T-cell (primary cell): ENCODE results near the gene RAB3IL1. TPM values are rescaled to one million over a fixed set of nuclear protein-coding genes. Genes with fewer than 3 reads are reported as not detected.

Experiments used
- ATAC-seq, 4 experiments: fragments of 200-7000 bp in 3 of 4; fragments of 150-1000 bp in 1 of 4; cut with Tn5 transposase; replicated peaks in 1 of 4; 1 replicate in 3 of 4; 2 replicates in 1 of 4; pipeline ENCODE4 v1.10.0; 2021; ENCODE audit warnings: moderate library complexity in 3 of 4, mild to moderate bottlenecking in 2 of 4, moderate number of reproducible peaks in 1 of 4
- CTCF ChIA-PET, 2 donors: fragments of 300-600 bp; sonication (Branson Sonifier 250); formaldehyde crosslinking; loops; one replicate each; lab custom pipeline; 2022; ENCODE audit warnings: antibody characterized with exemption in 2 of 2; lab: Charles Lee
- POLR2A ChIA-PET, 2 donors: fragments of 300-600 bp; sonication (Branson Sonifier 250); formaldehyde crosslinking; loops; one replicate each; lab custom pipeline; 2022; ENCODE audit warnings: antibody characterized with exemption in 2 of 2; lab: Charles Lee
- DNase-seq, 35 experiments: peaks; one replicate each; pipeline versions ENCODE4 v3.0.0 to v3.0.0-alpha.2; 2013 to 2023
- H3K27ac ChIP-seq: one replicate; pipeline ENCODE4 v1.5.1; 2013; ENCODE audit warnings: low read length
- H3K27me3 ChIP-seq, 2 experiments: replicated peaks in 1 of 2; 1 replicate in 1 of 2; 2 replicates in 1 of 2; pipeline versions ENCODE4 v1.6.1 to v1.7.0; 2013; ENCODE audit warnings: low read length in 1 of 2, mixed read lengths in 1 of 2; ENCODE audit not compliant: control insufficient read depth in 2 of 2, insufficient read depth in 2 of 2; ENCODE audit errors: extremely low read depth in 1 of 2
- H3K36me3 ChIP-seq, 2 donors: 1 replicate in 1 of 2; 2 replicates in 1 of 2; pipeline versions ENCODE4 v1.6.1 to v1.7.0; 2013; ENCODE audit warnings: low read length in 1 of 2; ENCODE audit not compliant: control insufficient read depth in 2 of 2, insufficient read depth in 1 of 2; ENCODE audit errors: extremely low read depth in 1 of 2
- H3K4me1 ChIP-seq, 2 experiments: 1 replicate in 1 of 2; 2 replicates in 1 of 2; pipeline versions ENCODE4 v1.6.1 to v1.7.0; 2013; ENCODE audit warnings: low read length in 2 of 2, mixed read lengths in 1 of 2; ENCODE audit not compliant: insufficient read depth in 2 of 2, control insufficient read depth in 1 of 2; ENCODE audit errors: extremely low read depth in 1 of 2
- H3K4me3 ChIP-seq, 2 donors: 1 replicate in 1 of 2; 2 replicates in 1 of 2; pipeline versions ENCODE4 v1.5.1 to v1.7.0; 2013; ENCODE audit warnings: mild to moderate bottlenecking in 2 of 2, low read length in 1 of 2, moderate library complexity in 1 of 2; ENCODE audit not compliant: control insufficient read depth in 1 of 2; ENCODE audit errors: extremely low read depth in 1 of 2
- H3K9me3 ChIP-seq: 2 replicates; pipeline ENCODE4 v1.7.0; 2013
- H3K27ac Mint-ChIP-seq, 2 donors: one replicate each; pipeline ENCODE4 v1.8.0; 2020 to 2021; ENCODE audit warnings: mild to moderate bottlenecking in 2 of 2, mixed read lengths in 2 of 2
- H3K27me3 Mint-ChIP-seq, 2 donors: one replicate each; pipeline ENCODE4 v1.8.0; 2021 to 2022; ENCODE audit warnings: mixed read lengths in 2 of 2
- H3K36me3 Mint-ChIP-seq: one replicate; pipeline ENCODE4 v1.8.0; 2021; ENCODE audit warnings: mixed read lengths
- H3K4me1 Mint-ChIP-seq, 3 donors: one replicate each; pipeline ENCODE4 v1.8.0; 2020 to 2022; ENCODE audit warnings: mixed read lengths in 3 of 3, mild to moderate bottlenecking in 1 of 3
- H3K4me3 Mint-ChIP-seq, 3 donors: one replicate each; pipeline ENCODE4 v1.8.0; 2020 to 2022; ENCODE audit warnings: mild to moderate bottlenecking in 3 of 3, mixed read lengths in 3 of 3, moderate library complexity in 3 of 3
- H3K9me3 Mint-ChIP-seq, 3 donors: one replicate each; pipeline ENCODE4 v1.8.0; 2020 to 2022; ENCODE audit warnings: mixed read lengths in 3 of 3
- WGBS: methylation state at CpG from one replicate; pipeline ENCODE4 v1.1.5; 2013; ENCODE audit warnings: missing lambda C conversion rate; ENCODE audit not compliant: insufficient coverage; 5-methylcytosine and 5-hydroxymethylcytosine counted together
- total RNA-seq, 35 experiments: library from RNA in 6 of 35; stranded (reverse) in 6 of 35; fragments of 120-200 nt in 1 of 35; gene quantifications; one replicate each; pipeline versions ENCODE4 v1.2.1 to v1.2.4 and lab custom pipeline; 2013 to 2026

The RAB3IL1 gene
- total RNA-seq, 5 donors from 2014 or later (not counting 1 experiment from before 2014, with no cell fraction given) = 0.12 to 0.28 TPM; not detected in 3

DNA sequence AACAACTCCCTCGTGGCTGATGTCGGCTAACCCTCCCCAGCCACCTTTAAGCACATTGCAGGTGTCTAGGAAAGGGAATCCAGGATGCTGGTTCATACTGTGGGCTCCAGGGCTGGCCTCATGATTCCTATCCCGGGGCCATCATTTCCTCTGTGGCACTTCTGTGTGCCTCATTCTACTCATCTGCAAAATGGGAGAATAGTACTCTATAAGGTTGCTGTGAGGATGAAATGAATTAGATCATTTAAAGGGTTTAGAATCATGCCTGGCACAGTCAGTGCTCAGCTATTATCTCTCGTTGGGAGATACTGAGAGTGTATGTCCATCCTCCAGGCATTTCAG is 21.7 kb downstream of the RAB3IL1 start:
- Histone ChIP-seq H3K4me3 (no peak overlapping the region), H3K9me3 (no peaks in the 10 kb centered on the region), H3K27ac (no peak overlapping the region), H3K4me1 (peaks cover 3 to 21% of the 10 kb centered on the region in 2 experiments), H3K36me3 (no peaks in the 10 kb centered on the region), H3K27me3 (peaks cover 0 to 2% of the 10 kb centered on the region in 2 experiments)
- no peak for DNase-seq
- Mint-ChIP-seq H3K27ac (no peak overlapping the region), H3K9me3 (no peaks in the 10 kb centered on the region), H3K4me1 (peaks cover 8 to 15% (median 12%) of the 10 kb centered on the region in 3 donors), H3K36me3 (no peaks in the 10 kb centered on the region), H3K4me3 (no peak overlapping the region), H3K27me3 (peaks cover 0 to 3% of the 10 kb centered on the region in 2 donors)
- no peak for ATAC-seq
- 65% methylated on average over 2 of the region's 4 CpGs for WGBS
- CTCF ChIA-PET = interaction anchor here (0.5 to 1.6 kb wide), 3 partner anchors 164 to 213 kb away, joined by 3 to 7 read pairs (median 3); no protein-coding TSS in a partner anchor
- POLR2A ChIA-PET = interaction anchor here (0.6 to 1.0 kb wide), 2 partner anchors 9 to 186 kb away, joined by 3 to 6 read pairs; no protein-coding TSS in a partner anchor

DNA sequence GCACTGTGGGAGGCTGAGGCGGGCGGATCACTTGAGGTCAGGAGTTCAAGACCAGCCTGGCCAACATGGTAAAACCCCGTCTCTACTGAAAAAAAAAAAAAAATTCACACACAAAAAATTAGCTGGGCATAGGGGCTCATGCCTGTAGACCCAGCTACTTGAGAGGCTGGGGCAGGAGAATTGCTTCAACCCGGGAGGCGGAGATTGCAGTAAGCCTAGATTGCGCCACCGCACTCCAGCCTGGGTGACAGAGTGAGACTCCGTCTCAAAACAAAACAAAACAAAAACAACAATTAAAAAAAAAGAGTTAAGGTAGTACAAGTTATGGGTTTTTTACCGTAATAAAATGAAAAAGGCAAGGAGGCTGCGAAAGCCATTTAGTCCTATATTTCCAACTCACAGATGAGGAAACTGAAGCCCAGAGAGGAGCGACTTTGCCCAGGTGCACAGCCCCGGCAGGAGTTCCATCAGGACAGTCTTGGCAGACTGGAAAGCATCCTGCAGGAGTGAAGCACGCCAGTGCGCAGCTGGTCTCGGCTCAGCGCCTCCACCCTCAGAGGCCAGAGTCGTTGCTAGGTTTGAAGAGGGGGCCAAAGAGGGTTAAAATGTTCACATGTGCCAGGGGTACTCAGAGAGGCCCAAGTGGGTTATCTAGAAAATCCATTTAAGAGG is 22.2 kb downstream of the RAB3IL1 start:
- Histone ChIP-seq H3K27me3 (no peaks in the 10 kb centered on the region), H3K9me3 (no peaks in the 10 kb centered on the region), H3K4me1 (peaks cover 8 to 26% of the 10 kb centered on the region in 2 experiments), H3K27ac (no peak overlapping the region), H3K36me3 (no peaks in the 10 kb centered on the region), H3K4me3 (no peak overlapping the region)
- ChIA-PET CTCF (interaction anchor here (0.5 to 1.6 kb wide), 3 partner anchors 165 to 221 kb away, joined by 3 to 7 read pairs (median 4); no protein-coding TSS in a partner anchor), POLR2A (interaction anchor here in 1 of 2 donors (1.0 kb wide), 1 partner anchor 187 kb away, joined by 3 read pairs; no protein-coding TSS in a partner anchor)
- ATAC-seq = no peak
- Mint-ChIP-seq H3K4me1 (peaks cover 8 to 15% (median 13%) of the 10 kb centered on the region in 3 donors), H3K27ac (no peak overlapping the region), H3K36me3 (no peaks in the 10 kb centered on the region), H3K9me3 (no peaks in the 10 kb centered on the region), H3K4me3 (no peak overlapping the region), H3K27me3 (peaks cover 0 to 3% of the 10 kb centered on the region in 2 donors)
- no peak for DNase-seq
- WGBS = 91% methylated on average over 6 of the region's 17 CpGs

DNA sequence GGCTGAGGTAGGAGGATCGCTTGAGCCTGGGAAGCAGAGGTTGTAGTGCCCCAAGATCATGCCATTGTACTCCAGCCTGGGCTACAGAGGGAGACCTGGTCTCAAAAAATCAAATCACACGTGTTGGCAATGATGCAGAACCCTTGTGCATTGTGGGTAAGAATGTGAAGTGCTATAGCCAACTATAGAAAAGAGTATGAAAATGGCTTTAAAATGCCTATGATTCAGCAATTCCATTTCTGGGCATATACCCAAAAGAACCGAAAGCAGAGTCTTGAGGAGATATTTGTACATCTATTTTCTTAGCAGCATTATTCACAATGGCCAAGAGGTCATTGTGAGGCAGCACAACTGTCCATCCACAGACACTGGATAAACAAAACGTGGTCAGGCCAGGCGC is 23.4 kb downstream of the RAB3IL1 start:
- Mint-ChIP-seq H3K4me1 (peaks cover 5 to 12% (median 8%) of the 10 kb centered on the region in 3 donors), H3K36me3 (no peaks in the 10 kb centered on the region), H3K9me3 (no peaks in the 10 kb centered on the region), H3K27me3 (no peaks in the 10 kb centered on the region), H3K27ac (no peak overlapping the region), H3K4me3 (no peak overlapping the region)
- 100% methylated on average over 1 of the region's 5 CpGs for whole genome bisulfite sequencing
- H3K4me1 ChIP-seq = peaks cover 10 to 23% of the 10 kb centered on the region in 2 experiments
- H3K27ac ChIP-seq = no peak overlapping the region
- ChIA-PET CTCF (interaction anchor here in 1 of 2 donors (0.6 kb wide), 1 partner anchor 96 kb away, joined by 3 read pairs; no protein-coding TSS in a partner anchor), POLR2A (no interaction called here)
- no peak overlapping the region for H3K4me3 ChIP-seq
- peaks cover 0 to 3% of the 10 kb centered on the region in 2 experiments for H3K27me3 ChIP-seq
- no peaks in the 10 kb centered on the region for H3K9me3 ChIP-seq
- no peak for ATAC-seq
- H3K36me3 ChIP-seq = no peaks in the 10 kb centered on the region
- peak in 1 of 35 experiments; percentile 29 for DNase-seq

DNA sequence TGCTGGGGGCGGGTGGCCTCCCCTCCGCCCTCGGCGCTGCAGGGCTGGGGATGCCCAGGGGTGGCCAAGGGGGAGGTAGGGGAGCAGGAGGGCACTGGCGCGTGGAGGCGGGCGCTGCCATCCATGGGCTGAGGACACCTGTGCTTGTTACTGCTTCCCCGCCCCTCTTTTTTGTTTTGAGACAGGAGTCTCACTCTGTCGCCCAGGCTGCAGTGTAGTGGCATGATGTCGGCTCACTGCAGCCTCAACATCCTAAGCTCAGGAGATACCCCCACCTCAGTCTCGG is 25.3 kb downstream of the RAB3IL1 start:
- Mint-ChIP-seq H3K27ac (peak overlapping the region in 1 of 2 donors; percentile 39), H3K27me3 (no peaks in the 10 kb centered on the region), H3K4me1 (peaks cover 3 to 9% (median 5%) of the 10 kb centered on the region in 3 donors), H3K36me3 (no peaks in the 10 kb centered on the region), H3K4me3 (peak overlapping the region; percentile 67 to 77 (median 71)), H3K9me3 (no peaks in the 10 kb centered on the region)
- Histone ChIP-seq H3K4me3 (peak overlapping the region; percentile 40 to 53), H3K4me1 (peaks cover 10 to 19% of the 10 kb centered on the region in 2 experiments), H3K27me3 (peaks cover 0 to 6% of the 10 kb centered on the region in 2 experiments), H3K9me3 (no peaks in the 10 kb centered on the region), H3K27ac (peak overlapping the region; percentile 57), H3K36me3 (no peaks in the 10 kb centered on the region)
- ChIA-PET CTCF (interaction anchor here in 1 of 2 donors (0.6 to 0.9 kb wide), 4 partner anchors 94 to 856 kb away, joined by 3 to 4 read pairs (median 4); no protein-coding TSS in a partner anchor), POLR2A (interaction anchor here in 1 of 2 donors (0.6 kb wide), 1 partner anchor 70 kb away, joined by 3 read pairs; no protein-coding TSS in a partner anchor)
- WGBS = 8% methylated on average over 2 of the region's 12 CpGs
- ATAC-seq (peak; percentile 55 to 76 (median 58)), DNase-seq (peak in 1 of 35 experiments; percentile 53)

DNA sequence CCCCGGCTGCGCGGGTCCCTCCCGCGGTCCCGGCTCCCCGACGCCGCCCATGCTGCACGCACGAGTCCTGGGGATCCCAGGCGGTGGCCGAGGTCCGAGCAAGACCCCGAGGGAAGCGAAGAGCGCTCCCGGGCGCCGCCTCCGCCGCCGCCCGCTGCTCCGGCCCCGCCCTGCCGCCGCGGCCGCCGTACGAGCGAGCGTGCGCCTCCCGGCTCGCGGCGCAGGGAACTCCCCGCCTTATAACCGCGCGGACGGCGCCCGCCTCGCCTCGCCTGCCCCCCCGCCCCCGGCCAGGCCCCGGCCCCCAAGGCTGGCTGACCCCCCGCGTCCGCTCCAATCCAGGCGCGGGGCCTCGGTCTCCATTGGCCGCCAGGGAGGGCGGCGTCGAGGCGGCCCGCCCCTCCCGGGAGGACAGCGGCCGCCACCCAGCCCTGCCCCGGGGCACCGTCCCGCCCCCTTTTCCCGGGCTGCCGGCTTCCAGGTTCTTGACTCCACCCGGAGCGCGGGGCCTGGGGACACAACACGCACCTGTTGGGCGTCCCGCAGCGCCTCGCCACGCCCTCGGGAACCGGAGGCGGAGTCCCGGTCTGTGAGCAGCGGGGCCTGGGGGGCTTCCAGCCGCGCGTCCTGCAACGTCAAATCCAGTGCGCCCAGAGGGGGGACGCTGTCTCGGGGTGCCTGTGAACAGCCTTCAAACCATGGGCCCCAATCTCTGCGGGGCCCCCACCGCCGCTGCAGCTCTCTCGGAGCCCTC is 25.9 kb downstream of the RAB3IL1 start, which contains the start of gene FADS3:
Gene FADS3 (minus strand): TSS at position 215 of the 754 bp plus-strand sequence. CDS start 164 bp downstream, at position 51.
- H3K9me3 ChIP-seq = no peaks in the 10 kb centered on the region
- peaks cover 10 to 19% of the 10 kb centered on the region in 2 experiments for H3K4me1 ChIP-seq
- H3K4me3 Mint-ChIP-seq = peak within 1 kb of the TSS; percentile 74 to 81 (median 79)
- peak within 1 kb of the TSS; percentile 78 for H3K4me3 ChIP-seq
- peak in 33 of 35 experiments; percentile 33 to 81 (median 50) for DNase-seq
- no peaks in the 10 kb centered on the region for H3K27me3 Mint-ChIP-seq
- peak within 1 kb of the TSS; percentile 57 for H3K27ac ChIP-seq
- H3K27ac Mint-ChIP-seq = peak within 1 kb of the TSS in 1 of 2 donors; percentile 64
- peaks cover 3 to 9% (median 5%) of the 10 kb centered on the region in 3 donors for H3K4me1 Mint-ChIP-seq
- H3K36me3 Mint-ChIP-seq = no peaks in the 10 kb centered on the region
- WGBS = under 1% methylated on average over 86 of the region's 96 CpGs
- H3K36me3 ChIP-seq = no peaks in the 10 kb centered on the region
- ChIA-PET CTCF (interaction anchor here in 1 of 2 donors (0.6 to 0.9 kb wide), 2 partner anchors 190 to 469 kb away, joined by 4 read pairs; no protein-coding TSS in a partner anchor), POLR2A (no interaction called here)
- peak; percentile 72 to 76 (median 75) for ATAC-seq
- H3K9me3 Mint-ChIP-seq = no peaks in the 10 kb centered on the region
- peaks cover 0 to 6% of the 10 kb centered on the region in 2 experiments for H3K27me3 ChIP-seq
